ENCODE results near the gene PDE6A. TPM values are rescaled to one million over a fixed set of nuclear protein-coding genes. Genes with fewer than 3 reads are reported as not detected.

The PDE6A gene
- total and polyA plus RNA-seq, 2 of the 8 experiments (the other 6 are each of a cell fraction or from before 2014, with no cell fraction given) = not detected

- TF ChIP-seq CHD7 (IDR thresholded peaks at IDR 0.05; ENCODE audit: insufficient replicate concordance, low read length) (no peak), TAF7 (optimal IDR thresholded peaks at IDR 0.05; ENCODE audit: borderline replicate concordance, low read depth, low read length) (no peak), CTCF (IDR thresholded peaks at IDR 0.05; ENCODE audit: control extremely low read depth in 1 of 3, insufficient read depth in 1 of 3, low read depth in 1 of 3, low read length in 3 of 3) (no peak), SUZ12 (IDR thresholded peaks at IDR 0.05; ENCODE audit: low read length) (no peak), JUN (IDR thresholded peaks at IDR 0.05; ENCODE audit: low read depth, low read length) (no peak), YY1 (IDR thresholded peaks at IDR 0.05; ENCODE audit: low read depth, low read length) (no peak), ATF3 (IDR thresholded peaks at IDR 0.05; ENCODE audit: insufficient read depth, low read depth, low read length) (no peak), CBX8 (IDR thresholded peaks at IDR 0.05; ENCODE audit: borderline replicate concordance, low read depth, low read length) (no peak), MAFK (IDR thresholded peaks at IDR 0.05; ENCODE audit: low read depth, low read length) (no peak)
Observed at GRCh38 chr5:149911031-149911430, 33.6 kb downstream of the PDE6A start (continued).
